ENCODE data around the gene MDH2.
A peak's percentile ranks its signal among the peaks of the same experiment; 100 is the strongest.
"Not testable (repeated sequence)": the region's sequence is repeated elsewhere in the genome, so short reads cannot be mapped to it uniquely, and the experiment has no call there.

MDH2 gene

GRCh38 chr7:76047811-76048667 lies at the start of gene MDH2, which contains the start of gene STYXL1:
Gene MDH2, plus strand, starts transcription at chr7:76048106. Its CDS starts 55 bp downstream, at chr7:76048161.
Gene STYXL1, minus strand, starts transcription at chr7:76048000. Its CDS starts 17,477 bp downstream, at chr7:76030523.
- peak; percentile 97 for DNase-seq (ENCODE audit: low spot score)

- peak; percentile 18 for DNase-seq (ENCODE audit: low spot score)
Measured at GRCh38 chr7:76000566-76000965, 47.3 kb upstream of the MDH2 start.

GRCh38 chr7:76002139-76002538 lies 45.8 kb upstream of the MDH2 start:
- DNase-seq (ENCODE audit: low spot score) = peak; percentile 4

GRCh38 chr7:76002822-76003221 lies 45.1 kb upstream of the MDH2 start:
- DNase-seq (ENCODE audit: low spot score) = peak; percentile 12

- DNase-seq (ENCODE audit: low spot score) = peak; percentile 3
Measured at GRCh38 chr7:76003351-76003750, 44.6 kb upstream of the MDH2 start.

GRCh38 chr7:76005004-76005403 lies 42.9 kb upstream of the MDH2 start:
- not testable (repeated sequence) for DNase-seq (ENCODE audit: low spot score)

- peak; percentile 10 for DNase-seq (ENCODE audit: low spot score)
Measured at GRCh38 chr7:76008156-76008687, 39.7 kb upstream of the MDH2 start.

- peak; percentile 14 for DNase-seq (ENCODE audit: low spot score)
Measured at GRCh38 chr7:76009672-76010600, 38.0 kb upstream of the MDH2 start.

GRCh38 chr7:76011442-76011861 lies 36.5 kb upstream of the MDH2 start:
- peak; percentile 83 for DNase-seq (ENCODE audit: low spot score)

- no peak for DNase-seq (ENCODE audit: low spot score)
Measured at GRCh38 chr7:76016191-76016947, 31.5 kb upstream of the MDH2 start.

- not testable (repeated sequence) for DNase-seq (ENCODE audit: low spot score)
Measured at GRCh38 chr7:76018520-76018919, 29.4 kb upstream of the MDH2 start.

GRCh38 chr7:76020031-76020714 lies 27.7 kb upstream of the MDH2 start:
- peak; percentile 85 for DNase-seq (ENCODE audit: low spot score)

GRCh38 chr7:76022026-76022780 lies 25.7 kb upstream of the MDH2 start:
- no peak for DNase-seq (ENCODE audit: low spot score)

- no peak for DNase-seq (ENCODE audit: low spot score)
Measured at GRCh38 chr7:76023002-76023401, 24.9 kb upstream of the MDH2 start.

- not testable (repeated sequence) for DNase-seq (ENCODE audit: low spot score)
Measured at GRCh38 chr7:76029682-76030081, 18.2 kb upstream of the MDH2 start.

- no peak for DNase-seq (ENCODE audit: low spot score)
Measured at GRCh38 chr7:76031964-76032363, 15.9 kb upstream of the MDH2 start.

GRCh38 chr7:76037310-76037709 lies 10.6 kb upstream of the MDH2 start:
- no peak for DNase-seq (ENCODE audit: low spot score)

- no peak for DNase-seq (ENCODE audit: low spot score)
Measured at GRCh38 chr7:76040126-76040525, 7.8 kb upstream of the MDH2 start.

- DNase-seq (ENCODE audit: low spot score) = no peak
Measured at GRCh38 chr7:76044375-76044865, 3.5 kb upstream of the MDH2 start.

- no peak for DNase-seq (ENCODE audit: low spot score)
Measured at GRCh38 chr7:76047305-76047810, 548 bp upstream of the MDH2 start.

Measured in D341Med (cell line).